Immature natural killer cell (primary cell): ENCODE data around the gene ABTB1. TPM values are rescaled to one million over a fixed set of nuclear protein-coding genes. Genes with fewer than 3 reads are reported as not detected.

Experiments used
- DNase-seq, 3 donors: peaks; one replicate each; pipeline ENCODE4 v3.0.0; 2022; ENCODE audit warnings: mixed read lengths in 1 of 3
- H3K27ac Mint-ChIP-seq, 6 donors: one replicate each; pipeline ENCODE4 v1.8.0; 2020; ENCODE audit warnings: mixed read lengths in 6 of 6, mild to moderate bottlenecking in 5 of 6, inconsistent platforms in 4 of 6, moderate library complexity in 3 of 6
- H3K27me3 Mint-ChIP-seq, 3 donors: one replicate each; pipeline ENCODE4 v1.8.0; 2020 to 2021; ENCODE audit warnings: low read depth in 3 of 3, mild to moderate bottlenecking in 3 of 3, mixed read lengths in 3 of 3, moderate library complexity in 3 of 3, inconsistent platforms in 1 of 3
- H3K36me3 Mint-ChIP-seq, 3 donors: one replicate each; pipeline ENCODE4 v1.8.0; 2020; ENCODE audit warnings: mixed read lengths in 3 of 3, inconsistent platforms in 2 of 3, mild to moderate bottlenecking in 2 of 3
- H3K4me1 Mint-ChIP-seq, 2 donors: one replicate each; pipeline ENCODE4 v1.8.0; 2020; ENCODE audit warnings: inconsistent platforms in 2 of 2, mild to moderate bottlenecking in 2 of 2, mixed read lengths in 2 of 2, moderate library complexity in 1 of 2
- H3K4me3 Mint-ChIP-seq, 5 donors: one replicate each; pipeline ENCODE4 v1.8.0; 2020; ENCODE audit warnings: mild to moderate bottlenecking in 5 of 5, mixed read lengths in 5 of 5, inconsistent platforms in 3 of 5, moderate library complexity in 3 of 5
- H3K9me3 Mint-ChIP-seq, 6 donors: one replicate each; pipeline ENCODE4 v1.8.0; 2020; ENCODE audit warnings: mild to moderate bottlenecking in 6 of 6, mixed read lengths in 6 of 6, inconsistent platforms in 4 of 6, moderate library complexity in 3 of 6
- polyA plus RNA-seq, 3 donors: library from polyadenylated mRNA; unstranded; fragments of 300-500 nt; fragmentation: Illumina TruSeq; gene quantifications; one replicate each; pipeline ENCODE4 v1.2.3, GENCODE V29; 2021

Gene ABTB1
- polyA plus RNA-seq, 3 donors from 2014 or later, result 71.9 to 141 (median 83.7) TPM

GRCh38 chr3:127655641-127656040 is 17.1 kb upstream of the ABTB1 start:
- Mint-ChIP-seq H3K27ac (no peak overlapping the region), H3K4me1 (no peaks in the 10 kb centered on the region), H3K9me3 (no peaks in the 10 kb centered on the region), H3K4me3 (no peak overlapping the region), H3K36me3 (peaks cover 0 to 3% (median 0%) of the 10 kb centered on the region in 3 donors), H3K27me3 (peaks cover 0 to 2% (median 0%) of the 10 kb centered on the region in 3 donors)
- no peak for DNase-seq

GRCh38 chr3:127656906-127657305 is 15.8 kb upstream of the ABTB1 start:
- Mint-ChIP-seq H3K9me3 (no peaks in the 10 kb centered on the region), H3K4me1 (no peaks in the 10 kb centered on the region), H3K36me3 (peaks cover 0 to 3% (median 0%) of the 10 kb centered on the region in 3 donors), H3K4me3 (no peak overlapping the region), H3K27ac (no peak overlapping the region), H3K27me3 (peaks cover 0 to 2% (median 2%) of the 10 kb centered on the region in 3 donors)
- no peak for DNase-seq

- Mint-ChIP-seq H3K4me1 (no peaks in the 10 kb centered on the region), H3K27ac (no peak overlapping the region), H3K4me3 (no peak overlapping the region), H3K36me3 (peaks cover 0 to 3% (median 0%) of the 10 kb centered on the region in 3 donors), H3K27me3 (peaks cover 0 to 2% (median 2%) of the 10 kb centered on the region in 3 donors), H3K9me3 (no peaks in the 10 kb centered on the region)
- no peak for DNase-seq
Measured at GRCh38 chr3:127658234-127658633, 14.5 kb upstream of the ABTB1 start.

- Mint-ChIP-seq H3K4me3 (no peak overlapping the region), H3K9me3 (no peaks in the 10 kb centered on the region), H3K36me3 (peaks cover 0 to 3% (median 0%) of the 10 kb centered on the region in 3 donors), H3K27me3 (peaks cover 0 to 2% (median 0%) of the 10 kb centered on the region in 3 donors), H3K27ac (no peak overlapping the region), H3K4me1 (no peaks in the 10 kb centered on the region)
- DNase-seq, result no peak
Measured at GRCh38 chr3:127660621-127661251, 12.0 kb upstream of the ABTB1 start.

- Mint-ChIP-seq H3K36me3 (peaks cover 0 to 3% (median 0%) of the 10 kb centered on the region in 3 donors), H3K27me3 (peaks cover 0 to 2% (median 0%) of the 10 kb centered on the region in 3 donors), H3K9me3 (no peaks in the 10 kb centered on the region), H3K4me3 (no peak overlapping the region), H3K27ac (no peak overlapping the region), H3K4me1 (no peaks in the 10 kb centered on the region)
- DNase-seq, result no peak
Measured at GRCh38 chr3:127661600-127661999, 11.2 kb upstream of the ABTB1 start.

- Mint-ChIP-seq H3K36me3 (peaks cover 0 to 3% (median 0%) of the 10 kb centered on the region in 3 donors), H3K27ac (no peak overlapping the region), H3K9me3 (no peaks in the 10 kb centered on the region), H3K4me1 (no peaks in the 10 kb centered on the region), H3K27me3 (peaks cover 0 to 2% (median 0%) of the 10 kb centered on the region in 3 donors), H3K4me3 (no peak overlapping the region)
- no peak for DNase-seq
Measured at GRCh38 chr3:127662001-127662469, 10.7 kb upstream of the ABTB1 start.

GRCh38 chr3:127663151-127663550 is 9.6 kb upstream of the ABTB1 start:
- no peak overlapping the region for H3K27ac Mint-ChIP-seq

GRCh38 chr3:127665165-127665564 is 7.6 kb upstream of the ABTB1 start:
- DNase-seq, result no peak
- peaks cover 0 to 2% (median 0%) of the 10 kb centered on the region in 3 donors for H3K36me3 Mint-ChIP-seq
- no peaks in the 10 kb centered on the region for H3K4me1 Mint-ChIP-seq
- peak overlapping the region in 1 of 6 donors; percentile 1 for H3K27ac Mint-ChIP-seq
- H3K27me3 Mint-ChIP-seq, result peaks cover 0 to 2% (median 2%) of the 10 kb centered on the region in 3 donors
- no peak overlapping the region for H3K4me3 Mint-ChIP-seq
- H3K9me3 Mint-ChIP-seq, result no peaks in the 10 kb centered on the region

More at GRCh38 chr3:127663151-127663550, 9.6 kb upstream of the ABTB1 start:
- Mint-ChIP-seq H3K4me3 (no peak overlapping the region), H3K9me3 (no peaks in the 10 kb centered on the region), H3K4me1 (no peaks in the 10 kb centered on the region), H3K27me3 (peaks cover 0 to 2% (median 0%) of the 10 kb centered on the region in 3 donors), H3K36me3 (peaks cover 0 to 3% (median 0%) of the 10 kb centered on the region in 3 donors)
- no peak for DNase-seq

GRCh38 chr3:127665586-127665985 is 7.2 kb upstream of the ABTB1 start:
- no peak overlapping the region for H3K4me3 Mint-ChIP-seq
- H3K27ac Mint-ChIP-seq, result no peak overlapping the region
- no peaks in the 10 kb centered on the region for H3K36me3 Mint-ChIP-seq
- peaks cover 0 to 2% (median 2%) of the 10 kb centered on the region in 3 donors for H3K27me3 Mint-ChIP-seq
- no peak for DNase-seq
- H3K4me1 Mint-ChIP-seq, result no peaks in the 10 kb centered on the region
- H3K9me3 Mint-ChIP-seq, result no peaks in the 10 kb centered on the region

- Mint-ChIP-seq H3K4me1 (peaks cover 0 to 4% of the 10 kb centered on the region in 2 donors), H3K27ac (no peak overlapping the region), H3K9me3 (no peaks in the 10 kb centered on the region), H3K27me3 (peaks cover 0 to 2% (median under 1%) of the 10 kb centered on the region in 3 donors), H3K4me3 (no peak overlapping the region), H3K36me3 (no peaks in the 10 kb centered on the region)
- DNase-seq, result no peak
Measured at GRCh38 chr3:127666676-127667075, 6.1 kb upstream of the ABTB1 start.

- peaks cover 0 to 6% of the 10 kb centered on the region in 2 donors for H3K4me1 Mint-ChIP-seq
- H3K36me3 Mint-ChIP-seq, result no peaks in the 10 kb centered on the region
- no peak overlapping the region for H3K4me3 Mint-ChIP-seq
- no peak for DNase-seq
- H3K9me3 Mint-ChIP-seq, result no peaks in the 10 kb centered on the region
- peaks cover 0 to 2% (median 2%) of the 10 kb centered on the region in 3 donors for H3K27me3 Mint-ChIP-seq
- H3K27ac Mint-ChIP-seq, result no peak overlapping the region
Measured at GRCh38 chr3:127667119-127667681, 5.6 kb upstream of the ABTB1 start.

- no peak overlapping the region for H3K27ac Mint-ChIP-seq
- peaks cover 0 to 2% (median 2%) of the 10 kb centered on the region in 3 donors for H3K27me3 Mint-ChIP-seq
- H3K36me3 Mint-ChIP-seq, result no peaks in the 10 kb centered on the region
- H3K4me1 Mint-ChIP-seq, result peaks cover 6 to 12% of the 10 kb centered on the region in 2 donors
- H3K9me3 Mint-ChIP-seq, result no peaks in the 10 kb centered on the region
- no peak for DNase-seq
- no peak overlapping the region for H3K4me3 Mint-ChIP-seq
Measured at GRCh38 chr3:127668906-127669305, 3.8 kb upstream of the ABTB1 start.

- DNase-seq, result no peak
- Mint-ChIP-seq H3K4me3 (no peak overlapping the region), H3K4me1 (peaks cover 14 to 18% of the 10 kb centered on the region in 2 donors), H3K27me3 (peaks cover 0 to 2% (median 2%) of the 10 kb centered on the region in 3 donors), H3K27ac (no peak overlapping the region), H3K9me3 (no peaks in the 10 kb centered on the region), H3K36me3 (no peaks in the 10 kb centered on the region)
Measured at GRCh38 chr3:127669541-127670228, 3.1 kb upstream of the ABTB1 start.

- Mint-ChIP-seq H3K36me3 (no peaks in the 10 kb centered on the region), H3K9me3 (no peaks in the 10 kb centered on the region), H3K27ac (no peak overlapping the region), H3K27me3 (peaks cover 0 to 2% (median 2%) of the 10 kb centered on the region in 3 donors), H3K4me1 (peaks cover 19 to 22% of the 10 kb centered on the region in 2 donors), H3K4me3 (no peak overlapping the region)
- DNase-seq, result no peak
Measured at GRCh38 chr3:127670229-127670559, 2.6 kb upstream of the ABTB1 start.
